ENCODE data around the gene HPGD.

DNA sequence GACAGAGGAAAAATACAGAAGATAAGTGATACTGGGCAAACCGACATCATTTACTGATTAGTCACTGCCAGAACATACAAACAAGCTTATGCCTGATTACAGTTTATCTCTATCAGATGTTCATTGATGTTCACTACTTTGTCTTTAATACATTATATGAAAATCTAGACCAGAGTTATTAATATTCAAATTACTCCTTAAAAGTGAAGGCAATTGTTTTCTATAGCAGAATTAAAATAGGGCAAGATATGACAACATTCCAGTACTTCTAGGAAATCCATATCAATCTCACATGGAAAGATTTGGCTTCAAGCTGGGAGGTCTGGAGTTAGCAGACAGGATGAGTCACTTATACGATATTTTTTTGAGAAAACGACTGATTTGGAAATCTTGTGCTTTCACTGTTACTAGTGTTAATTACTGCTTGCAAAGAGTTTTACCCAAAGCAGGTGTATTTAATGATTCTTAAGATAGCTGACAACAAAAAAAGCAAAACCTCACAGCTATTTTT lies 31.8 kb downstream of the HPGD start:
- TF ChIP-seq POLR2A (IDR thresholded peaks at IDR 0.05; ENCODE audit: low read length) (no peak), GATA1 (IDR thresholded peaks at IDR 0.05; ENCODE audit: low read depth, low read length) (no peak)

All from erythroblast (primary cell).